Epithelial cell of esophagus (primary cell): Measurements from ENCODE around the gene ZBTB16.

ENCODE experiments used
- DNase-seq: peaks from one replicate; pipeline ENCODE4 v3.0.0; 2010; ENCODE audit warnings: low read depth
- H3K4me3 ChIP-seq: 2 replicates; pipeline ENCODE4 v1.5.1; 2011; ENCODE audit warnings: mild to moderate bottlenecking, low read length, control low read depth
- TF ChIP-seq, protein P1 (sequence below): IDR thresholded peaks from 2 replicates; pipeline ENCODE4 v1.5.1; 2011; ENCODE audit warnings: low read depth, mild to moderate bottlenecking, low read length, control low read depth, inconsistent platforms; ENCODE audit not compliant: insufficient read depth; ENCODE audit errors: missing control alignments

Gene ZBTB16

DNA sequence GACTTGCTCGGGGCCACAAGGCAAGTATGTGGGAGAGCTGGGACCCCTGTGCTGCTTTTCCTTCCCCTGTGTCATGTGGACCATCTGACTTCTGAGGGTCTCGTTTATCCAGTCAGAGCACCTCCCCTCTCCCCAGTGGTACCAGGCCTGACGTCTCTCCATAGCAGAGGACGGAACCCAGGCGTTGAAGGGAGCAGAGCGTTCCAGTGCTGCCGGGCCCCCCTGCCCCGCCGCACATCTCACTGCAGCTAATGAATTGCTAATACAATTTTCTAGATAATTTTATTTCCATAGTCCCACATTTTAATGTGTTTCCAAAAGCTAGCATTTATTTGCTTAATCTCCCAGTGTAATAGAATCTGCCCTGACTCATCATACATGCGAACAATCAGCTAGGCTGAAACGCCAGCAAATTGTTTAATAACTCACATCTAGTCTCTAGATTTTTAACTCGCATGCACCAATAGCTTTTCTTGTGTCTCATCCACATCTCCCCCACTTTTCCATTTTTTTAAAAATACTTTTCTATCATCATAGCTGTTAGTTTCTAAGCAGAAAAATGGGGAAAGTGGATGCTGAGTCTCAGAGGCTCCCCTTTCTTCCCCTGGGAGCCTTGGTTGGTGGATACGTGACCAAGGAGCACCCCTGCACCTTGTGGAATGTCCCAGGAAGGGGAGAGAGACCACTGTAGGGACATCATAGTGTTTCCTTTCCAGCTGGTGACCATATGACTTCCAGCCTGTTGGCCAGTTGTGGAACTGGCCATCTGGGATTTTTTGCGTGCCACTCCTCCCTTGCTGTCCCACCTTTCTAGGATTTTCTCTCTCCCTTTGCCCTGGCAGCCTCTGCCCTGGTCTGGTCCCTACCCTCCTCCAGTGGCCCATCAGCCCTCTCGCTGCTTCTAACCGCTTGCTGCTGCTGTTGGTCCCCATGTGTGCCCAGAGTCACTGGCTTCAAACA lies 178.1 kb downstream of the ZBTB16 start:
- no peak for DNase-seq

DNA sequence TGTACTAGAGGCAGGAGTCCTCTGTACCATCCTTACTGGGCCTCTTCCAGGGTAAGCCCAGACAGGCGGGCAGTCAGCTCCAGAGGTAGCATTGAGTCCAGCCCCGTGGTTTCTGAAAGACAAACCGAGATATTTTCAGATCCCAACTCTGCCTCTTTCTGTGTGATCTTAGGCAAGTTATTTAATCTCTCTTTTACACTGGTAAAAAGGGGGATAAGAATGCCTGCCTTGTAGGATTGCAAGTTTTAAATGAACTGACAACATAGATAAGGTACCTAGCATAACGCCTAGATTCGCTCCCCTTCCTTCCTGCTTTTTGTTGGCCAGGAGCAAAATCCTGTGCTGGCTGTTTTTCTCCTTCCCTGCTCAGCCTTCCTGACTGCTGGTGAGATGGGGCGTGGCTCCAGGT lies 180.2 kb downstream of the ZBTB16 start:
- DNase-seq, result no peak
- H3K4me3 ChIP-seq, result no peak overlapping the region
- TF ChIP-seq, protein P1, sequence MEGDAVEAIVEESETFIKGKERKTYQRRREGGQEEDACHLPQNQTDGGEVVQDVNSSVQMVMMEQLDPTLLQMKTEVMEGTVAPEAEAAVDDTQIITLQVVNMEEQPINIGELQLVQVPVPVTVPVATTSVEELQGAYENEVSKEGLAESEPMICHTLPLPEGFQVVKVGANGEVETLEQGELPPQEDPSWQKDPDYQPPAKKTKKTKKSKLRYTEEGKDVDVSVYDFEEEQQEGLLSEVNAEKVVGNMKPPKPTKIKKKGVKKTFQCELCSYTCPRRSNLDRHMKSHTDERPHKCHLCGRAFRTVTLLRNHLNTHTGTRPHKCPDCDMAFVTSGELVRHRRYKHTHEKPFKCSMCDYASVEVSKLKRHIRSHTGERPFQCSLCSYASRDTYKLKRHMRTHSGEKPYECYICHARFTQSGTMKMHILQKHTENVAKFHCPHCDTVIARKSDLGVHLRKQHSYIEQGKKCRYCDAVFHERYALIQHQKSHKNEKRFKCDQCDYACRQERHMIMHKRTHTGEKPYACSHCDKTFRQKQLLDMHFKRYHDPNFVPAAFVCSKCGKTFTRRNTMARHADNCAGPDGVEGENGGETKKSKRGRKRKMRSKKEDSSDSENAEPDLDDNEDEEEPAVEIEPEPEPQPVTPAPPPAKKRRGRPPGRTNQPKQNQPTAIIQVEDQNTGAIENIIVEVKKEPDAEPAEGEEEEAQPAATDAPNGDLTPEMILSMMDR, result no peak

More for the DNA sequence above, 178.1 kb downstream of the ZBTB16 start:
- H3K4me3 ChIP-seq, result no peak overlapping the region
- TF ChIP-seq, protein P1, result no peak

DNA sequence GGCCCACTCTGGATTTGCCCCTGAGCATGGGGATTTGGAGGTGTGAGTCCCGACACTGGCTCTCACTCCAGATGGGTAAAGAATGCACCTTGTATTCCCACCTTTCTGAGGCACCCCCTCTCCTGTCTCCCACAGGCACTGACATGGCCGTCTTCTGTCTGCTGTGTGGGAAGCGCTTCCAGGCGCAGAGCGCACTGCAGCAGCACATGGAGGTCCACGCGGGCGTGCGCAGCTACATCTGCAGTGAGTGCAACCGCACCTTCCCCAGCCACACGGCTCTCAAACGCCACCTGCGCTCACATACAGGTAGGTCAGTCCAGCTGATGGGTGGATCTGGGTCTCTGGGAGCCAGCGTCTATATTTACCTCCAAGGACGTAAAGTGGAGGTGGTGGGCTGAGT lies 182.5 kb downstream of the ZBTB16 start:
- no peak for DNase-seq
- TF ChIP-seq, protein P1, result no peak
- H3K4me3 ChIP-seq, result no peak overlapping the region

DNA sequence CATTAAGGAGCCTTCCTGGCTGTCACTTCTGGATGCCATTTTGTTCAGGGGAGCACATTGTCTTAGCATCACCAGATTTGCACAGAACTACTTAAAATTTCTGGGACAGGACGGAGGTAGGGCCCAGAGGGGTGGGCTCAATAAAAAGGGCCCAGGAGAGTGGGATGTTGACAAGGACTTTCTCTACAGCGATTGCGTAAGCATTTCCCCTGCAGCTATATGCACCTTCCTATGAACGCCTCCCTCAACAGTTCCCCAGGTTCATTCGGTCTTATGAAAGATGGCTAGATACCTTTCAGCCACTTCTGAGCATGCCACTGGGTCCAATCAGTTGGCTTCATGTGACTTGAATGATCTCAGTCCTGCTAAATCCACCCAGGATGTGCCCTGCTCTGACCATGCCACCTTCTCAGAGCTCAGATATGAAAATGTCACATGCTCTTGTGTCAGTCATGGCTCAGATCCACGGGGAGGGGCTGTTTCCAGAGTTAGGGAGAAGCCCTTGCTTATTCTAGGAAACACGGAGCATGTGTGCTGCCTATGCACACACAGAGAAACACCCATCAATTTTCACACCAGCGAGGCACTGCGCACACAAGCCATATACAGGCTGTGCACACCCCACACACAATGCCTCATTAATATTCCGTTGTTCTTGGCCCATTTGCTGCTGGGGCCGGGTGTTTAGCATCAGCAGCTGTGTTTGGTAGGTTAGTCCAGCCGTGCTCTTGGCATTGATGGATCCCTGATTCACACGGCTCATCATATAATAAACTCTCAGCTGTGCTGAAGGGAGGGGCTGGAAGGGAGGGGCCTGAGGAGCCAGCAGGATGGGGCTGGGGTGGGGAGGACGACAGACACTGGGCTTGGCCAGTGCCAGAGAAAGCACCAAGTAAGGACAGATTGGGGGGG lies 184.2 kb downstream of the ZBTB16 start:
- H3K4me3 ChIP-seq, result no peak overlapping the region
- TF ChIP-seq, protein P1, result no peak
- no peak for DNase-seq

DNA sequence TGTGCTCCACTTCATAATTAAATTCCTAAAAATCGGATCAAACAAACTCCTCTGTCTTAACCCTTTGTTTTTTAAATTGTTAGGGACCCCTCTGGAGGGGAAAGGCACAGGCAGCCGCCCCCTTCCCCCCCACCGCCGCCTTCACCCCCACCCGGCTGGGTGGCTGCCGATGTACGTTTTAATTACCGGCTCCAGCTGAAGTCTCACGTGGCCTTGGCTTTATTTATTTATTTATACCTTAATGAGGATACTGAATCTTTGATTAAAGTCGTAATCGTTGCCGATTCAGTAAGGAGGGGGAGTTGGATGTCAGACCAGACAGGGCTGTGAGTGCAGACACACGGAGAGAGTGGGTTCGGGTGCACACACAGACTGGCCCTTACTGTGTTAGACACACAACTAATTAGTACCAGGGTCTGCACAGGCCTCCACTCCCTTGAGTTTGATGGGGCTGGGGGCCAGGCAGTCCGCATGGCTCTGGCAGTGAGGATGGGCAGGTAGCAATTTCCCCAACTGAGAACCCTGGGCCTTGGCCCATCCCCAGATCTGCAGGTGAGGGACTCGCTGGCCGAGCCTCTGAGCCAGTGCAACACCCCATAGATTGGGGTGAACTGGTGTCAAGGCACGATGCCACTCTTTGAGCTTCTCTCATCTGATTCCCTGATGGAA lies 185.3 kb downstream of the ZBTB16 start:
- no peak overlapping the region for H3K4me3 ChIP-seq
- DNase-seq, result no peak
- TF ChIP-seq, protein P1, result no peak

DNA sequence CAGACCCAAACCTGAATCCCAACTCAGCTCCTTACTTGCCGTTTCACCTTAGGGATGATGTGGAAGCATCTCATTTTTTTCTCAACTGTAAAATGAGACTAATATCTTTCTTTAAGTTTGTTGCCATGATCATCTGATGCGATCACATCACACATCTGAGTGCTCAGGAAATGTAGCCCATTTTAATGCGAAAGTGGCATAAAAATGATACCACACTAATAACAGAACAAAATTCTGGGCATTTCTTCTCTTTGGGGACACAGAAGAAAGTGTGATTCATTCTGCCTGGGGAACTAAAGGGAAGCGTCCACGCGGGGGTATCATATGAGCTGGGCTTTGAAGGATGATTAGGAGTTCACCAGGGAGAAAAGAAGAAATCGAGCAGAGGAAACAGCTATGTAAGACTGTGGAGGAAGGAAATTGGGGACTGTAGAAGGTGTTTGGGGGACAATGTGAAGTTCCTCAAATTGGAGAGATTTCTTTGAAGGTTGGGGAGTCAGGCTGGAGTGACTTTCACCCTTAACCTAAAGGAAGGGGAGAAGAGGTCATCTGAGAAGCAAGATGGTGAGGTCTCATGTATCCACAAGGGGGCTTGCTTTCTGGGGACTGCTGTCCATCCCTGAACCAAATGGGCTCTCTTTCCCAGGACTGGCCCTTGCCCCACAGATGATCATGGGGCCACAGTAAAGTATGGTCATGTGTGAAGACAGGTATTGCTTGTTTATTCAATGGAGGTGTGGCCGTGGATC lies 187.0 kb downstream of the ZBTB16 start:
- H3K4me3 ChIP-seq, result no peak overlapping the region
- TF ChIP-seq, protein P1, result no peak
- DNase-seq, result no peak
